IPS-11a (cell line): ENCODE results near the gene DDIAS.
A peak's percentile ranks its signal among the peaks of the same experiment; 100 is the strongest.
"Not testable (repeated sequence)": the region's sequence is repeated elsewhere in the genome, so short reads cannot be mapped to it uniquely, and the experiment has no call there.

Experiments
- H3K4me3 ChIP-seq: one replicate; pipeline ENCODE4 v1.5.1; 2013; ENCODE audit warnings: low read depth, low read length, control low read depth

The DDIAS gene

GRCh38 chr11:82901165-82901921, at the start of gene DDIAS:
TSS of gene DDIAS (plus strand) at chr11:82901736. CDS start at chr11:82914739, 13,003 bp downstream.
- H3K4me3 ChIP-seq, result peak within 1 kb of the TSS; percentile 94

- H3K4me3 ChIP-seq, result no peak overlapping the region
Observed at GRCh38 chr11:82854242-82854641, 47.3 kb upstream of the DDIAS start.

- H3K4me3 ChIP-seq, result not testable (repeated sequence)
Observed at GRCh38 chr11:82854916-82855315, 46.6 kb upstream of the DDIAS start.

GRCh38 chr11:82855616-82856015, 45.9 kb upstream of the DDIAS start:
- no peak overlapping the region for H3K4me3 ChIP-seq

GRCh38 chr11:82857145-82857544, 44.4 kb upstream of the DDIAS start:
- H3K4me3 ChIP-seq, result no peak overlapping the region

- H3K4me3 ChIP-seq, result no peak overlapping the region
Observed at GRCh38 chr11:82858133-82858532, 43.4 kb upstream of the DDIAS start.

- no peak overlapping the region for H3K4me3 ChIP-seq
Observed at GRCh38 chr11:82858556-82859091, 42.9 kb upstream of the DDIAS start.

- H3K4me3 ChIP-seq, result no peak overlapping the region
Observed at GRCh38 chr11:82859750-82860149, 41.8 kb upstream of the DDIAS start.

GRCh38 chr11:82862379-82862778, 39.2 kb upstream of the DDIAS start:
- no peak overlapping the region for H3K4me3 ChIP-seq

- no peak overlapping the region for H3K4me3 ChIP-seq
Observed at GRCh38 chr11:82863209-82863608, 38.3 kb upstream of the DDIAS start.

- no peak overlapping the region for H3K4me3 ChIP-seq
Observed at GRCh38 chr11:82864268-82864667, 37.3 kb upstream of the DDIAS start.

- H3K4me3 ChIP-seq, result no peak overlapping the region
Observed at GRCh38 chr11:82865841-82866240, 35.7 kb upstream of the DDIAS start.

- no peak overlapping the region for H3K4me3 ChIP-seq
Observed at GRCh38 chr11:82867495-82868082, 33.9 kb upstream of the DDIAS start.

- no peak overlapping the region for H3K4me3 ChIP-seq
Observed at GRCh38 chr11:82869657-82870056, 31.9 kb upstream of the DDIAS start.

GRCh38 chr11:82871646-82872045, 29.9 kb upstream of the DDIAS start:
- no peak overlapping the region for H3K4me3 ChIP-seq

- no peak overlapping the region for H3K4me3 ChIP-seq
Observed at GRCh38 chr11:82872377-82873150, 29.0 kb upstream of the DDIAS start.

GRCh38 chr11:82873919-82874333, 27.6 kb upstream of the DDIAS start:
- no peak overlapping the region for H3K4me3 ChIP-seq

- no peak overlapping the region for H3K4me3 ChIP-seq
Observed at GRCh38 chr11:82874646-82875523, 26.7 kb upstream of the DDIAS start.

- H3K4me3 ChIP-seq, result no peak overlapping the region
Observed at GRCh38 chr11:82883853-82884252, 17.7 kb upstream of the DDIAS start.

GRCh38 chr11:82889133-82890001, 12.2 kb upstream of the DDIAS start:
- no peak overlapping the region for H3K4me3 ChIP-seq
